ENCODE data around the gene TRAF3.
A peak's percentile ranks its signal among the peaks of the same experiment; 100 is the strongest.

The TRAF3 gene

GRCh38 chr14:102778338-102779083 is 1.3 kb downstream of the TRAF3 start:
- peak in 1 of 2 experiments; percentile 12 for DNase-seq

GRCh38 chr14:102779084-102779462 is 1.8 kb downstream of the TRAF3 start:
- no peak for DNase-seq

DNA sequence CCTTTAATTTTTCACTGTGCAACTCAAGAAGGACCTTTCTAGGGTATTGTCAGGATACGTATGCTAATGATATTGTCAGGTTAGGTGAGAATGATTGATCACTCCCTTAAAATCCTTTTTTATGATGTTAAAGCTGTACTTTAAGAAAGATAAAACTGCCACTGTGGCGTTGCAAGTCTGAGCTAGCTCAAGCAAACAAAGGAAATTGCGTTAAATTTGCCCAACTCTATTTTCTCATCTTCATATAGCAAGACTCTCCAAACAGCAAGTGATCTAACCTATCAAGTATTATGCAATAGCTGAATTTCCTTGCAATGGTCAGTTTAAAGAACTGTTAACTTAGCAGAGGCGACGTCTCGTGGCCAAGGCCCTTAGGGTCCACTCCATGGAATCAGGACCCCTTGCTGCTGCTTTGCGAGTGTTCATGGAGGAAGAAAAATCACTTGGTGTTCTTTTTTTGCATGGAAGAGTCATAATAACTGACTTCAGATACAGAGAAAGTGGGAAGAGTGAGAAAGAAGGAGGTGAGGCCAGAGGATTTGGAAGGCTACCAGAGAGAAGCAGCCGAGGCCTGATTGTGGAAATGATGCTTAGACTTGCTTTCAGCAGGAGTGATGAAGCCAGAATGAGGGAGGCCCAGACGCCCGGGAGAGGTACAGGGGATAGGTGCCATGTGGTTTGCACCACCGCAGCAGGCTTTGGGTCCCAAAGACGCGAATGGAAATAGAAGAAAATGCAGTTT is 2.5 kb downstream of the TRAF3 start:
- DNase-seq: peak; percentile 75 to 79

GRCh38 chr14:102781063-102781462 is 3.8 kb downstream of the TRAF3 start:
- DNase-seq: no peak

GRCh38 chr14:102782974-102783373 is 5.7 kb downstream of the TRAF3 start:
- DNase-seq: no peak

GRCh38 chr14:102784892-102785594 is 7.8 kb downstream of the TRAF3 start:
- no peak for DNase-seq

DNA sequence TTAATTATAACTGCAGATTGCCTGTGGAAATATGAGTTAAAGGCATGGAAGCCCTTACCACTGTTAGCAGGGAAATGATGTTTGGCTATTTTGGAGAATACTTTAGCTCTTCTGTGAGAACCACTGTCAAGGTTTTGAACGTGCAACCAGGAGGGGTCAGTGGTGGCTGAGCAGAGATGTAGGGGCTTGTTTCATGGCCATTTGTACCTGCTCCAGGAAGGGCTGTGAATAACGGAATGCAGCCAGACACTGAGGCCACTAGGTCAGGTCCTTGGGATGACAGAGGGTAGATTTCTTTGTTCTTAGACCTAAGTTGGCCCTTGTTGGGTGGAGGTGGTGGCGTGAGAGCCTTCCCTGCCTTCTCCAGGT is 8.3 kb downstream of the TRAF3 start:
- DNase-seq: no peak

GRCh38 chr14:102786768-102787167 is 9.5 kb downstream of the TRAF3 start:
- no peak for DNase-seq

DNA sequence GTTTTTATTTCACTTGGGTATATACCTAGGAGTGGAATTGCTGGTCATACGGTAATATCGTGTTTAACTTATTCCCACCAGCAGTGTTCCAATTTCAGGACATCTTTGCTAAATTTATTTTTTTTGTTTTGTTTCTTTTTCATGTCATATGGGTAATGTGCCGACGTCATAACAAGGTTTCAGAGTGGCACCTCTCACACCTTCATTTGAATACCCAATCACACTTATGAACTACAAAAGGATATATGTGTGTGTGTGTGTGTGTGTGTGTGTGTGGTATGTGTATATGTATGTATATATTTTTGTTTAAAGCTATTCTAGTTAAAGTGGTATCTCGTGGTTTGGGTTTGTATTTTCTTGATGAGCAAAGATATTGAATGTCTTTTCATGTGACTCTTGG is 12.1 kb downstream of the TRAF3 start:
- DNase-seq: no peak

DNA sequence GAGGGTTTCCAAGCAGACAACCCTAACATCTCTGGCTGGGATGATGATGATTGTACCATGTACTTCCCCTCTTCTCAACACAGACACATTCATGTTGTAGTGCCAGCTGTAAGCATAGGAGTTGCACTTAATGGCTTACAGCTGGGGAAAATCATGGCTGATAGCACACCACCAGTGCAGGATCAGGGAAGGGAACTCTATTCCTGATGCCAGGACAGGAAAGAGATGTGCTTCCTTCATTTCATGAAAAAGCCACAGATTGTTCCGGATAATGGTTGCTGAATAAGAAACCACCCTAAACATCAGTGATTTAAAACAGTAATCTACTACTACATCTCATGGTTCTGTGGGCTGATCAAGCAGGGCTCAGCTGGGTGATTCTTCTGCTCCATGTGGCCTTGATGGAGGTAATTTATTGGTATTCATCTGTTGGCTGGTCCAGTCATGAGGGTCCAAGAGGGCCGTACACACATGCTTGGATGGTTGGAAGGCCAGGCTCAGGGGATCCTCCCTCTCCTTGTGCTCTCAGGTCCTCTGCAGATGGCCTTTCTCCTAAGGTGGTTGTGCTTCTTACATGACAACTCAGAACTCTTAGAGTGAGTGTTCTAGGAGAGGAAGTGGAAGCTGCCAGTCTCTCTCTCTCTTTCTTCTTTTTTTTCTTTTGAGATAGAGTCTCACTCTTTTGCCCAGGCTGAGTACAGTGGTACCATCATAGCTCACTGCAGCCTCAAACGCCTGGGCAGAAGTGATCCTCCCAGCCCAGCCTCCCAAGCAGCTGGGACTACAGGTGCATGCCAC is 16.5 kb downstream of the TRAF3 start:
- DNase-seq: no peak

DNA sequence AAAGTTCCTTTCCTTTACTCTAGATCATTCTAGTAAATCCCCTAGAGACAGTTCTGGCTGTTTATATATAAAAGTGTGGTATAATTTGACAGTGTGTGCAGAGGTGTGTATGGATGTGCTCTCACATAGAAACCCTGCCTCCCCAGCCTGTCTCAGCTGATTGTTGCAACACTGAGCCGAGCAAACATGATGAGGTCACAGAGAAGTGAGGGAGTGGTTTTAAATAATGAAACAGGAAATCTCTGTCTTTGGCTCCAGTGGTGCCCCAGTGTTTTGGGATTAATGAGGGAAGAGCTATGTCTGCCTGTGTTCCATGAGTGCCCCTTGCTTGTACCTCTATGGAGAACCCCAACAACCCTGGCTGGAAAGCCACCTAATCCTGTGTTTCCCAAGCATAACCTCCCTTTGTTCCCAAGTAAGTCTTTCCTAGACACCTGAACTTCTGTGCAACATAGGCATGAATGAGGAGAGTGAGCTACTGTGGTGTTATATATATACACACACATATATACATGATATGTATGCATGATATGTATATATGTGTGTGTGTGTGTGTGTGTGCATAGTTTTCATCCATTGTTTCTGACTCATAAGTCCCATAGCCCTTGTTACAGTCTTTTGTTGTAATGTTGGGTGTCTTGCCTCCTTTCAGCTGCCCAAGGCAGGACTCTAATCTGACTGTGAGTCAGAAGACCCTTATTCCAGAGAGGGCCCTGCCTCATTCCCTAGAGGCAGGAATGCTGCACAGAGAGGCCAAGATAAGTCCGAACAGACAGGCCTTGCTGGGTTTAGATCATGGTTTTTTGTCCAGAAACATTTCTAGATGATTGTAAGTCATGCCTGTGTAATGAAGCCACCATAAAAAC is 18.0 kb downstream of the TRAF3 start:
- peak; percentile 49 to 69 for DNase-seq

DNA sequence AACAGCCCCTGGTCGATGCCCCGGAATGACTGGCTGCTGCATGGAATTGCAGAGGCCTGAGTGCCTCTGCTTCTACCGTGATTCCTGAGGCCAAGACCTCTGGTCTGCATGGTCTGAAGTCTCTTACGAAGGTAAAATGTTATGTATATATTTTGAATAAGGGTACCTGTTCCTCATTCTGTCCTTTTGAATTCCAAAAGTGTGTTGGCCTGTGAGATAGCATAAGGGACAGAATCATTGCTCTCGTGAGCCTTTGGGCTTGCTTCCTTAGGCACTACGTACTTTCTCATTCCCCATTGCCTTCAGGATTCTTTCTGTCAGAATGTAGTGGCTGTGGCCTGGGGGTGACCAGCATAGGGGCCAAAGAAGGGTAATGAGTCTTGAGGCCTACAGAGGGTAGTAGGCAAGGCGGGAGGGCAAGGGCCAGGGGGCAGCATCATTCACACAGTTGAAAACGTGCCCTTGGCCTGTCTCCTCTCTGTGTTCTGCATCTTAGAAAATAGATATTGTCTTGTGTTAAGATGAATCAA is 19.5 kb downstream of the TRAF3 start:
- no peak for DNase-seq

GRCh38 chr14:102798926-102799325 is 21.7 kb downstream of the TRAF3 start:
- DNase-seq: no peak

- DNase-seq: no peak
Measured at GRCh38 chr14:102799684-102800562, 22.7 kb downstream of the TRAF3 start.

DNA sequence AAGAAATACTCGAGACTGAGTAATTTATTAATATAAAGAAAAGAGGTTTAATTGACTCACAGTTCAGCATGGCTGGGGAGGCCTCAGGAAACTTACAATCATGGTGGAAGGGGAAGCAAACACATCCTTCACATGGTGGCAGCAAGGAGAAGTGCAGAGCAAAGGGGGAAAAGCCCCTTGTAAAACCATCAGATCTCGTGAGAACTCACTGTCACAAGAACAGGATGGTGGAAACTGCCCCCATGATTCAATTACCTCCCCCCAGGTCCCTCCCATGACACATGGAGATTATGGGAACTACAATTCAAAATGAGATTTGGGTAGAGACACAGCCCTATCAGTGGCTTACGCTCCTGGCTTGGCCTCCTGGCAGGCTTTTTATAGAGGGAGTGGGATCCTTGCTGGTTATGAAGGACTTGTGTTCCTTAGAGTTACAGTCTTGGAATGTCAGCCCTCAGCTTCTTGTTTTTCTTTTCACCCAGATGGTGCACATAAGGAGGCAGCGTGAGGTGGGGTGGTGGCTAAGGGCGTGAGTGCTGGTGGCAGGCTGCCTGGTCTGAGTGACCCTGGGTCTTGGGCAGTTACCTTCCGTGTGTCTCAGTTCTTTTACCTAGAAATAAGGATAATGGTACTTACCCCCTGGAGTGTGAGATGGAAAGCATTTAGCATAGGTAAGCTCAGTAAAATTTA is 25.7 kb downstream of the TRAF3 start:
- DNase-seq: no peak

GRCh38 chr14:102804858-102805257 is 27.6 kb downstream of the TRAF3 start:
- no peak for DNase-seq

DNA sequence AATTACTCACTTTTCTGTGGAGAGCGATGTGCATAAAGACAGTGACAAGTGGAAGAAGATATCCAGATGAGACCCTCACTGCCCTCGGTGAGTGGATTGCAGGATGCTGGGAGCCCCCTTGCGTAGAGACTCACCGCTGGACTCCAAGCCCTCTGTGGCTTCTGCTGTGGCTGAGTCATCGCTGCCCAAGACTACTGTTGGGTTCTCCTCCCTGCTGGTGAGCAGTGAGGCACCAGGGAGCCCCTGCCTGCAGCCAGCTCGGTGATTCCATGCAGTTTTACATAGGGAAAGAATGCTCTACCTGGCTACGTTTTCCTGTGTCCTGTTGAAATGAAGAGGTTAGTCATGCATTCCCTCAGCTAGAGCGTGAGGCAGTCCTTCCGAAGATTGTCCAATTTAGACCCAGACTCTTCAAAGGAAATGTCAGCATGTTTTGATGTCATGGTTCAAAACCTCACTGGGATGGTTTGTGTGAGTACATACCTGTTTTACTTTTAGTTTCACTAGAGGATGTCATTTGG is 28.2 kb downstream of the TRAF3 start:
- DNase-seq: no peak

DNA sequence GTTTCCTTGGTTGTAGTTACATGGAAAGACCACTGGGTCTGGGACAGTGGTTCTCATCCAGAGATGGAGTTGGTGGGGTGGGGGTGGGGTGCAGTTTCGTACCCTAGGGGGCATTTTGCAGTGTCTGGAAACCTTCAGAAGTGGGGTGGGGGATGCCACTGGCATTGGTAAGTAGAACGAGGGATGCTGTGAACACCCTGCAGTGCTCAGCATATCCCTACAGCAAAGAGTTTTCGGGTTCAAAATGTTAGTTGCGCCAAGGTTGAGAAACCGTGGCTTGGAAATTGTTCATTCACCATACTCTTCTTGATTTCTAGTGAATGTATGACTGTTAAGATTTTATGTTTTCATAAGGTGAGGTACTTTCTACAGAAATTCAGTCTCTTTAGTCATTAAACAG is 28.7 kb downstream of the TRAF3 start:
- DNase-seq: no peak

DNA sequence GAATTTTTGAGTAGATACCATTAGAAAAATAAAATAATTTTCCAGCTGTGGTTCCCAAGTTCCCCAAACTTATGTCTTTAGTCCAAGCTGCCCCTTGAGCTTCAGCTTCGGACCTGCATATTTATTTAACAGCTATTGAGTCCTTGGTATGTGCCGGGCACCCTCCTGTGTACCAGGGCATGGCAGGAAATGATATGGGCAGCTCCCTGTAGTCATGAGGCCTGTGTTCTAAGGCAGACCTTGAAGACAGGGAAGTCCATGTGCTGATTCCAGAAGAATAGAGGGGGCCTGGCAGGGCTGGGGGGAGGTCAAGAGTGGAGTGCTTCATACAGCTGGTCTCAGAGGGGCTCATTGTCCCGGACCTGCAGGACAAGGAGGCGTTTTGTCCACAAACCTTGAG is 29.2 kb downstream of the TRAF3 start:
- DNase-seq: no peak

- DNase-seq: no peak
Measured at GRCh38 chr14:102807013-102807406, 29.8 kb downstream of the TRAF3 start.

Measured in AML-193 (cell line).